Bronchial epithelial cell (primary cell): ENCODE data around the gene CDH20. TPM values are rescaled to one million over a fixed set of nuclear protein-coding genes. Genes with fewer than 3 reads are reported as not detected.

ENCODE experiments used
- DNase-seq: peaks from one replicate; pipeline ENCODE4 v3.0.0-alpha.2; 2010; ENCODE audit warnings: low read depth
- FAIRE-seq: peaks from 2 replicates; lab custom pipeline; 2011; peaks lifted over from hg19 to GRCh38; lab: Jason Lieb, UNC
- H3K27me3 ChIP-seq: 2 replicates; pipeline ENCODE4 v1.5.1; 2011; ENCODE audit warnings: low read length; ENCODE audit not compliant: control insufficient read depth, insufficient read depth
- H3K36me3 ChIP-seq: 2 replicates; pipeline ENCODE4 v1.5.1; 2011; ENCODE audit warnings: low read length; ENCODE audit not compliant: control insufficient read depth, insufficient read depth
- H3K4me3 ChIP-seq: 2 replicates; pipeline ENCODE4 v1.5.1; 2011; ENCODE audit warnings: mild to moderate bottlenecking, low read depth, low read length, control low read depth
- CTCF ChIP-seq: IDR thresholded peaks from 2 replicates; pipeline ENCODE4 v1.5.1; 2011; ENCODE audit warnings: mild to moderate bottlenecking, moderate library complexity, low read length, control low read depth, inconsistent platforms; ENCODE audit not compliant: insufficient read depth, severe bottlenecking
- total RNA-seq: library from RNA; depleted of rRNA; stranded (reverse); fragments of >200 nt; gene quantifications from 2 replicates; pipeline ENCODE4 v1.2.1, GENCODE V29; 2014

The CDH20 gene
- total RNA-seq, 1 donor from 2014 or later, result not detected

GRCh38 chr18:61348230-61348629, 15.0 kb downstream of the CDH20 start:
- no peak for DNase-seq
- no peak for TF ChIP-seq CTCF
- Histone ChIP-seq H3K4me3 (no peak overlapping the region), H3K36me3 (no peaks in the 10 kb centered on the region), H3K27me3 (no peaks in the 10 kb centered on the region)
- no peak for FAIRE-seq

GRCh38 chr18:61350578-61350977, 17.3 kb downstream of the CDH20 start:
- TF ChIP-seq CTCF, result no peak
- no peaks in the 10 kb centered on the region for H3K27me3 ChIP-seq
- no peak overlapping the region for H3K4me3 ChIP-seq
- DNase-seq, result no peak
- H3K36me3 ChIP-seq, result no peaks in the 10 kb centered on the region
- no peak for FAIRE-seq

- Histone ChIP-seq H3K4me3 (no peak overlapping the region), H3K36me3 (no peaks in the 10 kb centered on the region), H3K27me3 (no peaks in the 10 kb centered on the region)
- no peak for FAIRE-seq
- TF ChIP-seq CTCF, result no peak
- no peak for DNase-seq
Observed at GRCh38 chr18:61352059-61352458, 18.8 kb downstream of the CDH20 start.

GRCh38 chr18:61352611-61353010, 19.4 kb downstream of the CDH20 start:
- no peaks in the 10 kb centered on the region for H3K27me3 ChIP-seq
- H3K36me3 ChIP-seq, result no peaks in the 10 kb centered on the region
- DNase-seq (no peak), FAIRE-seq (no peak)
- H3K4me3 ChIP-seq, result no peak overlapping the region
- no peak for TF ChIP-seq CTCF

- H3K36me3 ChIP-seq, result no peaks in the 10 kb centered on the region
- H3K4me3 ChIP-seq, result no peak overlapping the region
- no peak for TF ChIP-seq CTCF
- FAIRE-seq (no peak), DNase-seq (no peak)
- no peaks in the 10 kb centered on the region for H3K27me3 ChIP-seq
Observed at GRCh38 chr18:61360404-61361383, 27.5 kb downstream of the CDH20 start.
